GM19328 (cell line): ENCODE results near the gene SOCS7.

Experiments used
- ATAC-seq: cut with Tn5 transposase; IDR thresholded peaks from one replicate; pipeline ENCODE4 v1.9.1; 2021; ENCODE audit warnings: mild to moderate bottlenecking, moderate library complexity; ENCODE audit not compliant: unreplicated experiment

The SOCS7 gene

GRCh38 chr17:38418693-38419507, 67.3 kb downstream of the SOCS7 start:
- no peak for ATAC-seq

- no peak for ATAC-seq
Measured at GRCh38 chr17:38419508-38419981, 67.9 kb downstream of the SOCS7 start.

DNA sequence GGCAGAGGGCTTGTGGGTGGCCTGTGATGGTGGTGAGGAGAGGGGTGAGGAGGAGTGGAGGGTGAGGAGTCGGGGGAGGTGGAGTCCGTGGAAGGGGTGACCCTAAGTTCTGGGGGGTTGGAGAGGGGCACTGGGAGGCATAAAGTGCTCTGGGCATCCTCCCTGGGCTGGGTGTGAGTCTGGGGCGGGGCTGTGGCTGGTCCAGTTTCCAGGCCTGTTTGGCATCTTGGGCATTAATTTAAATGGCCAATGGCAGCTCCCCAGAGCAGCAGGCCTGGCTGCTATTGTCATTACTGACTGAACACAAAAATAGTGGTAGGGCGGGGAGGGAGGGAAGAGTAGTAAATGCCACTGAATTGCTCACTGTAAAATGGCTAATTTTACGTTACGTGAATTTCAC, 68.9 kb downstream of the SOCS7 start:
- ATAC-seq, result no peak

GRCh38 chr17:38421171-38421841, 69.7 kb downstream of the SOCS7 start:
- no peak for ATAC-seq

DNA sequence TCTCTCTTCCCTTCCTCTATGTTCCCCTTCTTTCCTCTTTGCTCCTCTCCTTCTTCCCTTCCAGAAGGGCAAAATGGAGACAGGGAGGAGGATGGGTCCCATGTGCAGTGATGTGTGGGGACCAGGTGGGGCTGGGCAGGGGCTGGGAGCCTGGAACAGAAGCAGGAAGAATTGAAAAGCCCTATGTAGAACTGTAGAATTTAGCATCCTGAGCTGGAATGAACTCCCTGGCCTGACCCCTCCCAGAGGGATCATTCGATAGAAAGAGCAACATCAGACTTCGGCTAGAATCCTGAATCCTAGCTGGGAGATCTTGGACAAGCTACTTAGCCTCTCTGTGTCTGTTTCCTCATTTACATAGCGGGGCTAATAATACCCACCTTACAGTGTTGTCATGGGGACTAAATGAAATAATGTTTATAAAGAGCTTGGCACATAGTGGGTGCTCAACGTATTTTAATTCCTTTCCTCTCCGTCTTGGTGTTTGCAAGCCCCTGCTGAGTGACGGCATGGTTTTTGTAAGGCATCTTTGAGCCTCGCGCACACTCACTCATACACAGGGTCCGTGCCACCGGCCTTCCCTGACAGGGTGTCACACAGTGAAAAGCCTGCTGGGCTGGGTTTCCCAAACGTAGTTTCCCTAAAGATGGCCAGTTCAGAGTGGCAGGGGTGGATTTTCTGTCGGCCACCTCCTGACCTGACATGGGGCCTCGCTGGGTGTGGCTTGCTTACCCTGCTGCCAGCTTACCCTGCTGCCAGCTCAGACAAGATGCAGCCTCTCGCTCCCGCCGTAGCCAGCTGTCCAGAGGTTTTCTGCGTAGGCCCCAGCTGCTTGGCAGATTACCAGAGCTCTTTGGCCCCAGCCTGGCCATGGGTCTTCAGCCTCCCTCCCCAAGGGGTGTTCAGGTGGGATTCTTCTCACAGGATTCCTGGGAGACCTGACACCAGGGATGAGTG, 70.5 kb downstream of the SOCS7 start:
- ATAC-seq, result no peak

DNA sequence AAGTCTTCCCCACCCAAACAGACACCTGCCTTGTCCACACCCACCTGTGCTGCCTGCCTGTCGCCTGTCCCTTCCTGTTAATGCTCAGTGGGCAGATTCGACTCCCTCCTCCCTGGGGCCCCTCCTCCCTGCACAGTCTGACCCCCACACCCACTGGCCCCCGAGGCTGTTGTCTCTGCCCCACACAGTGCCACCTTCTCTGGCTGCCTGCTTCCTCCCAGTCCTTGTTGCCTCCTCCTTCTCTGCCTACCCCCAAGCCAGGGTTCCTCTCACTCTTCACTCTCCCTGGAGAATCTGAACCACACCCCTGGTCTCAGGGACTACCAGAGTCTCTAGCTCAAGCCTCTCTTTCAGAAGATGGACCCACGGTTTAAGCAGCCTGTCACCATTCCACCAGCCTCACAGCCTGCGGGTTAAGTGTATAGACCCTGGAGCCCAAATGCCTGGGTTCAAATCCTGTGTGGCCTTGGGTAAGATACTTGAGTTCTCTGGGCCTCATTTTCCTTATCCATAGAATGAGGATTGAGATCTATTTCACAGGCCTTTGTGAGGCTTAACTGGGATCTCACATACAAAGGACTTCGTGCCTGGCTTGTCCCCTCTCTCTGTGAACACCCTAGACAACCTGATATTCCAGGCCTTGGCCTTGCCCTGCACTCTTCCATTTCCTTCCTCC, 72.8 kb downstream of the SOCS7 start:
- no peak for ATAC-seq

GRCh38 chr17:38425031-38425430, 73.4 kb downstream of the SOCS7 start:
- ATAC-seq, result no peak

- ATAC-seq, result no peak
Measured at GRCh38 chr17:38425744-38426143, 74.1 kb downstream of the SOCS7 start.

- no peak for ATAC-seq
Measured at GRCh38 chr17:38426441-38426840, 74.8 kb downstream of the SOCS7 start.

DNA sequence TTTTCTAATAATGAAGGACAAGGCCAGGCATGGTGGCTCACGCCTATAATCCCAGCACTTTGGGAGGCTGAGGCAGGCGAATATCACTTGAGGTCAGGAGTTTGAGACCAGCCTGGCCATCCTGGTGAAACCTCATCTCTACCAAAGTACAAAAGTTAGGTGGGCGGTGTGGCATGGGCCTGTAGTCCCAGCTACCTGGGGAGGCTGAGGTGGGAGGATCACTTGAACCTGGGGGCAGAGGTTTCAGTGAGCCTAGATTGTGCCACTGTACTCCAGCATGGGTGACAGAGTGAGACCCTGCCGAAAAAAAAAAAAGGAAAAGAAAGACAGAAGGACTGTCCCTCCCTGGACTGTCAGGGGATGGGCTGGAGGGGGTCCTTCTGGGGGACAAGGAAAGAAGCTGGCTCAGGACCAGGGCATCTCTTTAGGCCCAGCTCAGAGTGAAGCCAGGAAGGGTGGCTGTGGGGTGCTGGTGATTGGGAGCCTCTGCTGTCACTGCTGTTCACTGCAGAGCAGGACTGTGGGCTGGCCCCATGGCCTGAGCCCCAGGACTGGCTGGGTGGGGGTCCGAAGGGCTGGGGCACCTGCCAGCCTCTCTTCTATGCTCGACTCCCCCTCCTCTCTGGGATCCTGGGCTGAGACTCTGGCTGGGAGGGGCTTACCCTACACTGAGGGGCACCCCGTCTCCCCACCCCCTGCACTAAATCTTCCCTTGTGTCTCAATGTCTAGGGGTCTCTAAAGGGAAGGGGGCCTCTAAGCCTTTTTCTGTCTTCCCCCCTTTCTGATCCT, 75.7 kb downstream of the SOCS7 start:
- ATAC-seq, result no peak

DNA sequence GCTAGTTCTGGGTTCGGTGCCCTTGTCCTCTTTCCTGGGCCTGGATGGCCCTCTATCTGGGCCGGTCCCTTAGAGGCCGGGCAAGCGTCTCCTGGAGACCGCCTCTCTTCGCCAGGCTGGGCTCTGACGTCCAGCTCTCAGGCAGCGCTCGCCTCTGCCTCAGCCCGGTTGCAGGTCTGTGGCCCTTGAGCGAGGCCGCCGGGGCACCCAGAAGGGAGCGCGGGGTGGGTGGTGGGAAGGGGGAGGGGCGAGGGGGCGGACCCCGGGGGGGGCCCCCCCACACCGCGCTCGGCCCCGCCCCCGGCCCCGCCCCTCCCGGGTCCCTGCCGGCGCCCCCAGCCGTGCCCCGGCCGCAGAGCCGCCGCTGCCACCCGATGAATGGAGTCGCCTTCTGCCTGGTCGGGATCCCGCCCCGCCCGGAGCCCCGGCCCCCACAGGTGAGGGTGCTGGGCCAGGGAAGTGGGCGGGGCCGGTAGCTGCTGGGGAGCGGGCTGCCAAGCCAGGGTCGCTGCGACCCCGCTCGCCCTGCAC, 76.5 kb downstream of the SOCS7 start, which contains the start of gene ARHGAP23:
Gene ARHGAP23 (plus strand): TSS at position 353 of the 531 bp plus-strand sequence. CDS start 22 bp downstream, at position 375.
- no peak for ATAC-seq

DNA sequence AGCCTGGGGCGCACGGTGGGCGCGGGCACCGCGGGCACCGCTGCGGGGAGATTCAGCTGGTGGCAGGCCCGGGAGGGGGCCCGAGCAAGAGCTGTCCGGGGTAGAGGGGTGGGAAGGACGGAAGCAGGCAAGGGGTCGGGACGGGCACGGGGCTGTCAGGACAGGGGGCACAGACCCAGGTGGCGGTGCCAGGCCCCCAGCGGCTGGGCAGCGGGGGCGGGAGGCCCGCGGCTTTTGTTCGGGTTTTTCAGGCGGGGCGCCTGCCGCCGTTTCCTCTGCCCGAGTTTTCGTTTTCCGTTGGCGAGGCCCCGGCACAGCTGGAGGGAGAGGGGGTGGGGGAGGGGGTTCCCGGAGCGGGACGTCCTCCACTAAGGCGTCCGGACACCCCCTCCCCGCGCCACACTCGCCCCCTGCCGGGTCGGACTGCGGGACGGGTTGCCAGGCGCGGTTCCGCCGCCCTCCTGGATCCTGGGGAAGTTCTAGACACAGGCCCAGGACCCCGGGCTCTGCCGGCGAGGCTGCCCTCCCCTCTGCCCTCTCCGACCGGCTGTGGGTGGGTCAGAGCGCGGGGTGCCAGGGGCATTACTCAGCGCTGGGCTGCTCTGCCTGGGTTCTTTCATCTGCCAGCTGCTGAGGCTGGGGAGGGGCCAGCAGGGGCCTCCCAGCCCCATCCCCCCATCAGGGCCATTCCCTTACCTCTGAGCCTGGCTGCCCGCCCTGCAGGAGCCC, 77.2 kb downstream of the SOCS7 start:
- ATAC-seq, result no peak

- ATAC-seq, result no peak
Measured at GRCh38 chr17:38429476-38430100, 77.9 kb downstream of the SOCS7 start.

- no peak for ATAC-seq
Measured at GRCh38 chr17:38430316-38430715, 78.7 kb downstream of the SOCS7 start.

GRCh38 chr17:38430822-38431221, 79.2 kb downstream of the SOCS7 start:
- no peak for ATAC-seq

DNA sequence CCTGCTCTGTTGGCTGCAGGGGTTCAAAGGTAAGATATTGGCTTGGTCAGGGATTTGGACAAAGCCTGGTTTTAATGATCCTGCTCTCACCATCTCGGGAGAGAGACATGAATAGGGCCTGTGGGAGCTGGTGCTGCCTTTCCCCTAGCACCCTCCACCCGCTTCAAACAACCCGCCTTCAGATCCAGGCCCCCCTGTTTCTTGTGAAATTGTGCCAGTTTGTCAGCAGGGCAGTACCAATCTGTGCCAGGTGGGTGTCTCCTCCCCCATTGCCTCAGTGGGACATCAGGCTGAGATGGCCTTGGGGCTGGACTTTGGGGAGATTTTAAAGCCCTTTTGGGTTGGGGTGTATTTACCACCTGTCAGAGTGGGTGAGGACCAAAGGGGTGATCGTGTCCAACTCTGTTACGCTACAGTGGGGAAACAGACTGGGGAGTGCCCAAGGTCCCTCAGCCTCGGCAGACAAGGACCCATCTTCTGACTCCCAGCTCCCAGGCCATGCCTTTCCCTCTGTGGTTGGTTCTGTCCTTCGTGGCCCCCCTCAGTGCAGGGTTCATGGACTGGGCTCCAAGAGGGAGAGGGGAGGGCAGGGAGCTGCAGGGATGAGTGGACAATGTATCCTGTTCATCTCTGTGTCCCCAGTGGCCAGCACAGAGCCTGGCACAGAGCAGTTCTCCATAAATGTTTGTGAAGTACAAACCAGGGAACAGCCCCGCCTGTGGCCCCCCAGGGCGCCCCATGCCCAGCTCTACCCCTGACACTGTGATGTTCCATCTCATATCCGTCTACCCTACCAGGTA, 79.9 kb downstream of the SOCS7 start:
- ATAC-seq, result no peak

DNA sequence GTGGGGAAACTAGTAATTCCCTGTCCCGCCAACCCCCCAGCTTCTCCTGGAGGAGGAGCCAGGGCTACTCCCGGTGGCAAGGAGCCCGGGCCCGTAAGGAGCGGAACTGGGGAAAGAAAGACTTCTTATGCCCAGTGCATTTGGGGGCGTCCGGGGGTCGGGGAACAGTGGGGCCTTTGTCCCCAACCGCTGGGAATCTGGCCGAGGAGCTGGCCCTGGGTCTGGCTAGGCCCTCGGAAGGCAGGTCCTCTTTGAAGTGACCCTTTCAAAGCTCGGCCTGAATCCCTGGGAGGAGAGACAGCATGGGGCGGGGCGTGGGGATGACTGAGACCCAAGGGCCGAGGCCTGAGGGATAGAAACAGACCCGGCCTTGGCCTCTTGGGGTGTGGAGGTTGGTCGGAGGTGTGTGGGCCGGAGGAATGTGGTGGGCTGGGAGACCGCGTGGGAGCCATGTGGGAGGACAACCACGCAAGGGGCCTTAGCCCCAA, 82.6 kb downstream of the SOCS7 start:
- no peak for ATAC-seq
